Suprapubic skin (tissue), 3 donors: ENCODE results near the gene CCDC148.

Experiments used
- POLR2A ChIP-seq, 2 donors: fragments of 450-650 bp; IDR thresholded peaks; one replicate each; pipeline ENCODE4 v1.6.1; 2017; ENCODE audit warnings: antibody characterized with exemption in 2 of 2, mild to moderate bottlenecking in 2 of 2, moderate library complexity in 2 of 2
- TF ChIP-seq, protein P1 (sequence below), 2 donors: fragments of 200-600 bp in 1 of 2; fragments of 450-650 bp in 1 of 2; sonication (generic) in 1 of 2; IDR thresholded peaks; one replicate each; pipeline ENCODE4 v1.5.1; 2016 to 2019; ENCODE audit warnings: antibody characterized with exemption in 2 of 2, mild to moderate bottlenecking in 1 of 2, moderate library complexity in 1 of 2

DNA sequence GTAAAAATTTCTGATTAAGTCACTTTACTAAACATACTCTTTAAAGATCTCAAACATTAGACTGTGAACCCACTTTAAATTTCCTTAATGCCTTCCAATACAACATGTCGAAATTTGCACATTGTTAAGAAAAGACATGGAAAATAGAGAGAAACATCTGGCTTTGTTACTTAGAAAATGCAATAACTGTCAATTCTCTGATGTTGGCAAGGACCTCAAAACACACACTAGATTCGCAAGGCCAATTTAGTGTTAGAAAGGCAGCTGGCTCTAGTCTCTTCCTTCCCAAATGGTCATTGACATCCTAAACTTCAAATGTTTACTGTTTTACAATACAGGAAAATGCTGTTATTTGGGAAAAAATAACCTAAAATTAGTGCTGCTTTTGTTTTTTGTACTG lies 244.3 kb downstream of the CCDC148 start:
- no peak for TF ChIP-seq POLR2A (IDR thresholded peaks at IDR 0.05)
- TF ChIP-seq, protein P1, sequence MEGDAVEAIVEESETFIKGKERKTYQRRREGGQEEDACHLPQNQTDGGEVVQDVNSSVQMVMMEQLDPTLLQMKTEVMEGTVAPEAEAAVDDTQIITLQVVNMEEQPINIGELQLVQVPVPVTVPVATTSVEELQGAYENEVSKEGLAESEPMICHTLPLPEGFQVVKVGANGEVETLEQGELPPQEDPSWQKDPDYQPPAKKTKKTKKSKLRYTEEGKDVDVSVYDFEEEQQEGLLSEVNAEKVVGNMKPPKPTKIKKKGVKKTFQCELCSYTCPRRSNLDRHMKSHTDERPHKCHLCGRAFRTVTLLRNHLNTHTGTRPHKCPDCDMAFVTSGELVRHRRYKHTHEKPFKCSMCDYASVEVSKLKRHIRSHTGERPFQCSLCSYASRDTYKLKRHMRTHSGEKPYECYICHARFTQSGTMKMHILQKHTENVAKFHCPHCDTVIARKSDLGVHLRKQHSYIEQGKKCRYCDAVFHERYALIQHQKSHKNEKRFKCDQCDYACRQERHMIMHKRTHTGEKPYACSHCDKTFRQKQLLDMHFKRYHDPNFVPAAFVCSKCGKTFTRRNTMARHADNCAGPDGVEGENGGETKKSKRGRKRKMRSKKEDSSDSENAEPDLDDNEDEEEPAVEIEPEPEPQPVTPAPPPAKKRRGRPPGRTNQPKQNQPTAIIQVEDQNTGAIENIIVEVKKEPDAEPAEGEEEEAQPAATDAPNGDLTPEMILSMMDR (IDR thresholded peaks at IDR 0.05) = no peak
